Liver (tissue), 9 donors: ENCODE results near the gene ARPP21. TPM values are rescaled to one million over a fixed set of nuclear protein-coding genes. Genes with fewer than 3 reads are reported as not detected.

Experiments used
- DNase-seq: peaks from one replicate; pipeline ENCODE4 v3.0.0-alpha.2; 2017; ENCODE audit warnings: low spot score
- H3K27ac ChIP-seq, 2 donors: one replicate each; pipeline ENCODE4 v1.7.0; 2013; ENCODE audit warnings: inconsistent platforms in 2 of 2, low read length in 2 of 2, control low read depth in 1 of 2, low read depth in 1 of 2, mild to moderate bottlenecking in 1 of 2
- H3K27me3 ChIP-seq, 4 donors: one replicate each; pipeline versions ENCODE4 v1.6.1 to v1.7.0; 2013; ENCODE audit warnings: low read length in 3 of 4, inconsistent platforms in 1 of 4, mild to moderate bottlenecking in 1 of 4, moderate library complexity in 1 of 4; ENCODE audit not compliant: control insufficient read depth in 4 of 4, insufficient read depth in 4 of 4
- H3K36me3 ChIP-seq, 4 donors: one replicate each; pipeline versions ENCODE4 v1.6.1 to v1.7.0; 2013; ENCODE audit warnings: low read length in 3 of 4, mild to moderate bottlenecking in 3 of 4, low read depth in 1 of 4, moderate library complexity in 1 of 4; ENCODE audit not compliant: control insufficient read depth in 4 of 4, insufficient read depth in 3 of 4
- H3K4me1 ChIP-seq, 4 donors: one replicate each; pipeline versions ENCODE4 v1.6.1 to v1.7.0; 2013; ENCODE audit warnings: low read length in 3 of 4, mild to moderate bottlenecking in 3 of 4, moderate library complexity in 1 of 4; ENCODE audit not compliant: control insufficient read depth in 4 of 4, insufficient read depth in 4 of 4
- H3K4me3 ChIP-seq, 3 donors: one replicate each; pipeline versions ENCODE4 v1.6.1 to v1.7.0; 2013; ENCODE audit warnings: low read length in 3 of 3, control low read depth in 1 of 3, low read depth in 1 of 3, mild to moderate bottlenecking in 1 of 3
- H3K9ac ChIP-seq, 2 donors: one replicate each; pipeline ENCODE4 v1.7.0; 2013; ENCODE audit warnings: low read length in 2 of 2, mild to moderate bottlenecking in 2 of 2, moderate library complexity in 2 of 2, control low read depth in 1 of 2, low read depth in 1 of 2
- H3K9me3 ChIP-seq, 4 donors: one replicate each; pipeline versions ENCODE4 v1.6.1 to v1.7.0; 2013; ENCODE audit warnings: low read length in 3 of 4; ENCODE audit not compliant: control insufficient read depth in 4 of 4
- EGR1 ChIP-seq, 2 donors: IDR thresholded peaks; 2 replicates each; pipeline ENCODE4 v1.6.1; 2016 to 2018; ENCODE audit warnings: antibody characterized with exemption in 2 of 2, low read depth in 2 of 2
- FOXA1 ChIP-seq: IDR thresholded peaks from 2 replicates; pipeline ENCODE4 v1.6.1; 2016; ENCODE audit warnings: antibody characterized with exemption
- FOXA2 ChIP-seq: IDR thresholded peaks from 2 replicates; pipeline ENCODE4 v1.6.1; 2016; ENCODE audit warnings: antibody characterized with exemption
- GABPA ChIP-seq, 2 donors: IDR thresholded peaks in 1 of 2; conservative IDR thresholded peaks in 1 of 2; 2 replicates each; pipeline ENCODE4 v1.6.1; 2016; ENCODE audit warnings: antibody characterized with exemption in 2 of 2, mild to moderate bottlenecking in 1 of 2, moderate library complexity in 1 of 2
- HNF4A ChIP-seq, 2 donors: conservative IDR thresholded peaks; 2 replicates each; pipeline ENCODE4 v1.6.1; 2016; ENCODE audit warnings: antibody characterized with exemption in 2 of 2, mild to moderate bottlenecking in 2 of 2
- MAX ChIP-seq: IDR thresholded peaks from 2 replicates; pipeline ENCODE4 v1.6.1; 2016; ENCODE audit warnings: antibody characterized with exemption
- RAD21 ChIP-seq, 2 donors: IDR thresholded peaks; 2 replicates each; pipeline ENCODE4 v1.6.1; 2016; ENCODE audit warnings: antibody characterized with exemption in 2 of 2, mild to moderate bottlenecking in 2 of 2
- RXRA ChIP-seq, 2 donors: IDR thresholded peaks; 2 replicates each; pipeline ENCODE4 v1.6.1; 2017 to 2018; ENCODE audit warnings: antibody characterized with exemption in 2 of 2, mild to moderate bottlenecking in 1 of 2
- SP1 ChIP-seq: IDR thresholded peaks from 2 replicates; pipeline ENCODE4 v1.6.1; 2018; ENCODE audit warnings: antibody characterized with exemption, mild to moderate bottlenecking
- WGBS: extraction: QIAGEN DNeasy Blood & Tissue Kit; methylation state at CpG from one replicate; pipeline ENCODE4 v1.1.7; 2013; 5-methylcytosine and 5-hydroxymethylcytosine counted together
- polyA plus RNA-seq, 2 donors: library from polyadenylated mRNA; stranded (reverse) in 1 of 2; unstranded in 1 of 2; fragments of 200-250 nt in 1 of 2; fragments of >200 nt in 1 of 2; fragmentation: Nextera tagmentation in 1 of 2; extraction: Ambion mirVana in 1 of 2; gene quantifications; one replicate each; pipeline versions ENCODE4 v1.2.1 to v1.2.3, GENCODE V29; 2013 to 2015
- total RNA-seq, 2 donors: library from RNA; depleted of rRNA; stranded (reverse); fragments of >200 nt; gene quantifications; one replicate each; pipeline ENCODE4 v1.2.3, GENCODE V29; 2014
- TF ChIP-seq, protein P1 (sequence below): IDR thresholded peaks from 2 replicates; pipeline ENCODE4 v1.6.1; 2016; ENCODE audit warnings: antibody characterized with exemption, mild to moderate bottlenecking
- donor health status: healthy.
- donor health status: healthy.
- donor health status: healthy.
- donor health status: healthy.
- donor health status: healthy.

Gene ARPP21
- total and polyA plus RNA-seq, 4 donors = 0.42 to 1.3 (median 0.66) TPM; not detected in 1

DNA sequence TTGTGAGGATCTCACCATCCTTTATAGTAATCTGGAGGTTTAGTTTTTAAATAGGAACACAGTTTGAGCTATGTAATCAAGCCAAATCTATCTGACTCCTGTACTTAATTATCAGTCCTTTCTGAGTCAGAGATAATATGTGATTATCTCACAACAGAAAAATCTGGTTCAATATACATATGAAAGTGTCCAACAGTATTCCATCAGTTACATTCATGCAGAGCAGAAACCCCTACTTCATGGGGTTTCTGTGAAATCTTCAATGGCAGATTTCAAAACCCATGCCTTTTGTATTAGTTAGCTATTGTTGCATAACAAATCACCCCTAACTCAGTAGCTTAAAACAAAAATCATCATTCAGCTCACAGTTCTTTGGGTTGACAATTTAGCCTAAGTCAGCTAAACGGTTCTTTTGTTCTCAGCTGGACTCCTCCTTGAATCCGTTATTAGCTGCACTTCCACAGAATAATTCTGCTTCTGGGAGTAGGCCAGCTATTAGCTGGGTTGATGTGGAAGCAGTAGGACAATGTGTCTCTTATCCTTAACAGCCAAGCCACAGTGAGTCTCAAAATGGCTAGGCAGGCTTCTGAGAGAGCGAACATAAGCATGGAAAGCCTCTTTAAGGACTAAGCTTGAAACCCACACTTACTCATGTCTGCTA, 42.9 kb upstream of the ARPP21 start:
- no peak overlapping the region for H3K9ac ChIP-seq
- H3K27me3 ChIP-seq = no peaks in the 10 kb centered on the region
- TF ChIP-seq EGR1 (IDR thresholded peaks at IDR 0.05; ENCODE audit: low read depth in 2 of 2) (no peak), GABPA (IDR thresholded peaks at IDR 0.05 in 1 of 2, conservative IDR thresholded peaks at IDR 0.05 in 1 of 2) (no peak), RAD21 (IDR thresholded peaks at IDR 0.05) (no peak), FOXA2 (no peak), FOXA1 (no peak), MAX (no peak), RXRA (IDR thresholded peaks at IDR 0.05) (no peak), SP1 (no peak)
- TF ChIP-seq, protein P1, sequence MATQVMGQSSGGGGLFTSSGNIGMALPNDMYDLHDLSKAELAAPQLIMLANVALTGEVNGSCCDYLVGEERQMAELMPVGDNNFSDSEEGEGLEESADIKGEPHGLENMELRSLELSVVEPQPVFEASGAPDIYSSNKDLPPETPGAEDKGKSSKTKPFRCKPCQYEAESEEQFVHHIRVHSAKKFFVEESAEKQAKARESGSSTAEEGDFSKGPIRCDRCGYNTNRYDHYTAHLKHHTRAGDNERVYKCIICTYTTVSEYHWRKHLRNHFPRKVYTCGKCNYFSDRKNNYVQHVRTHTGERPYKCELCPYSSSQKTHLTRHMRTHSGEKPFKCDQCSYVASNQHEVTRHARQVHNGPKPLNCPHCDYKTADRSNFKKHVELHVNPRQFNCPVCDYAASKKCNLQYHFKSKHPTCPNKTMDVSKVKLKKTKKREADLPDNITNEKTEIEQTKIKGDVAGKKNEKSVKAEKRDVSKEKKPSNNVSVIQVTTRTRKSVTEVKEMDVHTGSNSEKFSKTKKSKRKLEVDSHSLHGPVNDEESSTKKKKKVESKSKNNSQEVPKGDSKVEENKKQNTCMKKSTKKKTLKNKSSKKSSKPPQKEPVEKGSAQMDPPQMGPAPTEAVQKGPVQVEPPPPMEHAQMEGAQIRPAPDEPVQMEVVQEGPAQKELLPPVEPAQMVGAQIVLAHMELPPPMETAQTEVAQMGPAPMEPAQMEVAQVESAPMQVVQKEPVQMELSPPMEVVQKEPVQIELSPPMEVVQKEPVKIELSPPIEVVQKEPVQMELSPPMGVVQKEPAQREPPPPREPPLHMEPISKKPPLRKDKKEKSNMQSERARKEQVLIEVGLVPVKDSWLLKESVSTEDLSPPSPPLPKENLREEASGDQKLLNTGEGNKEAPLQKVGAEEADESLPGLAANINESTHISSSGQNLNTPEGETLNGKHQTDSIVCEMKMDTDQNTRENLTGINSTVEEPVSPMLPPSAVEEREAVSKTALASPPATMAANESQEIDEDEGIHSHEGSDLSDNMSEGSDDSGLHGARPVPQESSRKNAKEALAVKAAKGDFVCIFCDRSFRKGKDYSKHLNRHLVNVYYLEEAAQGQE = no peak
- H3K4me3 ChIP-seq = no peak overlapping the region
- no peak for DNase-seq
- no peaks in the 10 kb centered on the region for H3K4me1 ChIP-seq
- no peak overlapping the region for H3K27ac ChIP-seq
- 87% methylated on average over 3 of the region's 3 CpGs for WGBS
- no peaks in the 10 kb centered on the region for H3K36me3 ChIP-seq
- no peaks in the 10 kb centered on the region for H3K9me3 ChIP-seq

GRCh38 chr3:35597490-35597889, 41.8 kb upstream of the ARPP21 start:
- Histone ChIP-seq H3K4me3 (no peak overlapping the region), H3K27me3 (no peaks in the 10 kb centered on the region), H3K9me3 (no peaks in the 10 kb centered on the region), H3K9ac (no peak overlapping the region), H3K4me1 (no peaks in the 10 kb centered on the region), H3K36me3 (no peaks in the 10 kb centered on the region), H3K27ac (no peak overlapping the region)
- TF ChIP-seq, protein P1 = no peak
- TF ChIP-seq HNF4A (conservative IDR thresholded peaks at IDR 0.05) (peak; percentile 9 to 51), RAD21 (IDR thresholded peaks at IDR 0.05) (no peak)
- DNase-seq = no peak
- 58% methylated on average over 3 of the region's 3 CpGs for WGBS
